ENCODE results near the gene FAM120A.

Gene FAM120A

GRCh38 chr9:93473411-93473810 lies 21.9 kb downstream of the FAM120A start:
- DNase-seq: no peak

GRCh38 chr9:93475108-93475507 lies 23.6 kb downstream of the FAM120A start:
- no peak for DNase-seq

- DNase-seq: no peak
Observed at GRCh38 chr9:93475856-93476255, 24.4 kb downstream of the FAM120A start.

GRCh38 chr9:93476924-93477323 lies 25.4 kb downstream of the FAM120A start:
- no peak for DNase-seq

GRCh38 chr9:93477397-93477796 lies 25.9 kb downstream of the FAM120A start:
- no peak for DNase-seq

- DNase-seq: no peak
Observed at GRCh38 chr9:93479726-93480125, 28.2 kb downstream of the FAM120A start.

GRCh38 chr9:93480262-93480661 lies 28.8 kb downstream of the FAM120A start:
- no peak for DNase-seq

- no peak for DNase-seq
Observed at GRCh38 chr9:93480728-93481324, 29.3 kb downstream of the FAM120A start.

- DNase-seq: no peak
Observed at GRCh38 chr9:93483497-93483896, 32.0 kb downstream of the FAM120A start.

GRCh38 chr9:93486268-93486667 lies 34.8 kb downstream of the FAM120A start:
- DNase-seq: no peak

- no peak for DNase-seq
Observed at GRCh38 chr9:93488244-93488643, 36.8 kb downstream of the FAM120A start.

- no peak for DNase-seq
Observed at GRCh38 chr9:93491593-93492232, 40.2 kb downstream of the FAM120A start.

- no peak for DNase-seq
Observed at GRCh38 chr9:93492327-93492726, 40.8 kb downstream of the FAM120A start.

GRCh38 chr9:93493949-93494348 lies 42.5 kb downstream of the FAM120A start:
- DNase-seq: no peak

GRCh38 chr9:93496285-93496684 lies 44.8 kb downstream of the FAM120A start:
- no peak for DNase-seq

- no peak for DNase-seq
Observed at GRCh38 chr9:93500571-93501298, 49.2 kb downstream of the FAM120A start.

- no peak for DNase-seq
Observed at GRCh38 chr9:93501406-93501805, 49.9 kb downstream of the FAM120A start.

GRCh38 chr9:93503381-93503780 lies 51.9 kb downstream of the FAM120A start:
- DNase-seq: no peak

GRCh38 chr9:93505541-93506132 lies 54.2 kb downstream of the FAM120A start:
- DNase-seq: no peak

GRCh38 chr9:93507768-93508167 lies 56.3 kb downstream of the FAM120A start:
- DNase-seq: no peak

- DNase-seq: no peak
Observed at GRCh38 chr9:93508207-93508606, 56.7 kb downstream of the FAM120A start.

- DNase-seq: peak; percentile 70
Observed at GRCh38 chr9:93509084-93509483, 57.6 kb downstream of the FAM120A start.

- DNase-seq: no peak
Observed at GRCh38 chr9:93510041-93510440, 58.6 kb downstream of the FAM120A start.

- peak; percentile 23 for DNase-seq
Observed at GRCh38 chr9:93511228-93511627, 59.7 kb downstream of the FAM120A start.

Measured in NCI-H146 (cell line).